Caco-2 (cell line): ENCODE results near the gene FGF14. TPM values are rescaled to one million over a fixed set of nuclear protein-coding genes. Genes with fewer than 3 reads are reported as not detected.

Source experiments
- BruUV-seq: library from RNA; stranded (reverse); fragments of 400-500 nt; replicated peaks from 2 replicates; lab custom pipeline; 2021; lab: Mats Ljungman, UMichigan
- CTCF ChIA-PET: fragments of 300-600 bp; sonication (Branson Sonifier 250); formaldehyde crosslinking; loops from one replicate; lab custom pipeline; 2022; ENCODE audit warnings: antibody characterized with exemption; lab: Charles Lee
- POLR2A ChIA-PET: fragments of 300-600 bp; sonication (Branson Sonifier 250); formaldehyde crosslinking; loops from one replicate; lab custom pipeline; 2022; ENCODE audit warnings: antibody characterized with exemption; lab: Charles Lee
- DNase-seq, 2 experiments: peaks; one replicate each; pipeline versions ENCODE4 v3.0.0 to v3.0.0-alpha.2; 2020 to 2022
- H3K27me3 ChIP-seq: replicated peaks from 2 replicates; pipeline ENCODE4 v1.6.0; 2011; ENCODE audit warnings: low read length; ENCODE audit not compliant: control insufficient read depth, insufficient read depth
- H3K36me3 ChIP-seq: 2 replicates; pipeline ENCODE4 v1.5.1; 2011; ENCODE audit warnings: low read length; ENCODE audit not compliant: control insufficient read depth, insufficient read depth
- H3K4me1 ChIP-seq: fragments of 250-450 bp; sonication (Bioruptor Pico); 2 replicates; pipeline ENCODE4 v1.5.1; 2020; ENCODE audit warnings: mild to moderate bottlenecking
- H3K4me3 ChIP-seq: 2 replicates; pipeline ENCODE4 v1.5.1; 2011; ENCODE audit warnings: low read depth, mild to moderate bottlenecking, control low read depth, low read length
- H3K9me3 ChIP-seq: fragments of 250-450 bp; sonication (Bioruptor Pico); 2 replicates; pipeline ENCODE4 v1.5.1; 2020; ENCODE audit warnings: mild to moderate bottlenecking, moderate library complexity
- H3K27ac Mint-ChIP-seq: one replicate; pipeline ENCODE4 v1.8.0; 2022; ENCODE audit warnings: mixed read lengths; ENCODE audit not compliant: unreplicated experiment
- H3K27me3 Mint-ChIP-seq: one replicate; pipeline ENCODE4 v1.8.0; 2022; ENCODE audit warnings: mixed read lengths; ENCODE audit not compliant: insufficient read depth, unreplicated experiment
- H3K36me3 Mint-ChIP-seq: one replicate; pipeline ENCODE4 v1.8.0; 2022; ENCODE audit warnings: mild to moderate bottlenecking, mixed read lengths; ENCODE audit not compliant: insufficient read depth, unreplicated experiment
- H3K4me1 Mint-ChIP-seq: one replicate; pipeline ENCODE4 v1.8.0; 2022; ENCODE audit warnings: low read depth, mixed read lengths; ENCODE audit not compliant: unreplicated experiment
- H3K4me3 Mint-ChIP-seq: one replicate; pipeline ENCODE4 v1.8.0; 2022; ENCODE audit warnings: mild to moderate bottlenecking, moderate library complexity, mixed read lengths; ENCODE audit not compliant: unreplicated experiment
- H3K9me3 Mint-ChIP-seq: one replicate; pipeline ENCODE4 v1.8.0; 2022; ENCODE audit warnings: mixed read lengths; ENCODE audit not compliant: unreplicated experiment
- intact Hi-C: fragments of 100-400 bp; cut with micrococcal nuclease; formaldehyde crosslinking; loops from one replicate; pipeline ENCODE4 v1.10.0; 2022; ENCODE audit not compliant: unreplicated experiment
- total RNA-seq: library from RNA; stranded (reverse); gene quantifications from 2 replicates; pipeline ENCODE4 v1.2.3, GENCODE V29; 2022
- TF ChIP-seq, protein P1 (sequence below), 2 experiments: fragments of 200-600 bp in 1 of 2; IDR thresholded peaks; 1 replicate in 1 of 2; 2 replicates in 1 of 2; pipeline versions ENCODE4 v1.5.1 to v1.8.0; 2011 to 2022; ENCODE audit warnings: antibody characterized with exemption in 1 of 2, control low read depth in 1 of 2, inconsistent platforms in 1 of 2, low read depth in 1 of 2, low read length in 1 of 2, mild to moderate bottlenecking in 1 of 2, moderate library complexity in 1 of 2; ENCODE audit not compliant: insufficient read depth in 1 of 2, severe bottlenecking in 1 of 2, unreplicated experiment in 1 of 2

The FGF14 gene
- total RNA-seq, 1 experiment from 2014 or later: not detected

GRCh38 chr13:102326381-102327118 is 75.3 kb downstream of the FGF14 start:
- Mint-ChIP-seq H3K4me1 (peaks cover 7% of the 10 kb centered on the region), H3K27ac (no peak overlapping the region), H3K27me3 (peaks cover 22% of the 10 kb centered on the region), H3K9me3 (no peaks in the 10 kb centered on the region), H3K36me3 (no peaks in the 10 kb centered on the region), H3K4me3 (no peak overlapping the region)
- no TSS peak for BruUV-seq
- CTCF ChIA-PET: no interaction called here
- Histone ChIP-seq H3K36me3 (no peaks in the 10 kb centered on the region), H3K4me3 (no peak overlapping the region), H3K9me3 (no peaks in the 10 kb centered on the region), H3K4me1 (no peaks in the 10 kb centered on the region), H3K27me3 (no peaks in the 10 kb centered on the region; the same call in 1 of the 2 replicates)
- no peak for DNase-seq
- POLR2A ChIA-PET: no interaction called here
- intact Hi-C loops: no loop called here
- TF ChIP-seq, protein P1, sequence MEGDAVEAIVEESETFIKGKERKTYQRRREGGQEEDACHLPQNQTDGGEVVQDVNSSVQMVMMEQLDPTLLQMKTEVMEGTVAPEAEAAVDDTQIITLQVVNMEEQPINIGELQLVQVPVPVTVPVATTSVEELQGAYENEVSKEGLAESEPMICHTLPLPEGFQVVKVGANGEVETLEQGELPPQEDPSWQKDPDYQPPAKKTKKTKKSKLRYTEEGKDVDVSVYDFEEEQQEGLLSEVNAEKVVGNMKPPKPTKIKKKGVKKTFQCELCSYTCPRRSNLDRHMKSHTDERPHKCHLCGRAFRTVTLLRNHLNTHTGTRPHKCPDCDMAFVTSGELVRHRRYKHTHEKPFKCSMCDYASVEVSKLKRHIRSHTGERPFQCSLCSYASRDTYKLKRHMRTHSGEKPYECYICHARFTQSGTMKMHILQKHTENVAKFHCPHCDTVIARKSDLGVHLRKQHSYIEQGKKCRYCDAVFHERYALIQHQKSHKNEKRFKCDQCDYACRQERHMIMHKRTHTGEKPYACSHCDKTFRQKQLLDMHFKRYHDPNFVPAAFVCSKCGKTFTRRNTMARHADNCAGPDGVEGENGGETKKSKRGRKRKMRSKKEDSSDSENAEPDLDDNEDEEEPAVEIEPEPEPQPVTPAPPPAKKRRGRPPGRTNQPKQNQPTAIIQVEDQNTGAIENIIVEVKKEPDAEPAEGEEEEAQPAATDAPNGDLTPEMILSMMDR (IDR thresholded peaks at IDR 0.05; ENCODE audit: insufficient read depth in 1 of 2, low read depth in 1 of 2, low read length in 1 of 2, severe bottlenecking in 1 of 2, unreplicated experiment in 1 of 2): no peak

DNA sequence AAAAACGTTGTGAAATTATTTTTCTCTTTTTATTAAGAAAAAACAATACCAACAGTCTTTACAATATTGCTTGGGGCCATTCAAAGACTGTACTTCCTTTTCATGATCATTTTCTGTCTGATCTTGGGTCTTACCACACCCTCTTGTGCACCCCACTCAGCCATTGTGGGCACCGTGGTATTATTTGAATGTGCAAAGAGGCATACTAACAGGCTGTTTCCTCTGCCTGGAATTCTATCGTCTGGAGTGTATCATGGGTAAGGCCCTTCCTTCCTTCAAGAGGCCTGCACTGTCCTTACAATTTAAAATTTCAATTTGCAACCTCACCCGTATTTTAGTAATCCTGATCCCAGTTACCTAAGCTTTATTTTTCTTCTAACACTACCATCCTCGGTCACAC is 76.5 kb downstream of the FGF14 start:
- Histone ChIP-seq H3K36me3 (no peaks in the 10 kb centered on the region), H3K9me3 (no peaks in the 10 kb centered on the region), H3K4me3 (no peak overlapping the region), H3K4me1 (no peaks in the 10 kb centered on the region), H3K27me3 (no peaks in the 10 kb centered on the region; the same call in 1 of the 2 replicates)
- Mint-ChIP-seq H3K9me3 (no peaks in the 10 kb centered on the region), H3K4me3 (no peak overlapping the region), H3K36me3 (no peaks in the 10 kb centered on the region), H3K27ac (no peak overlapping the region), H3K27me3 (peaks cover 18% of the 10 kb centered on the region), H3K4me1 (peaks cover 7% of the 10 kb centered on the region)
- CTCF ChIA-PET: no interaction called here
- BruUV-seq: no TSS peak
- DNase-seq: no peak
- intact Hi-C loops: no loop called here
- TF ChIP-seq, protein P1 (IDR thresholded peaks at IDR 0.05; ENCODE audit: insufficient read depth in 1 of 2, low read depth in 1 of 2, low read length in 1 of 2, severe bottlenecking in 1 of 2, unreplicated experiment in 1 of 2): no peak
- POLR2A ChIA-PET: no interaction called here

GRCh38 chr13:102323505-102323904 is 78.3 kb downstream of the FGF14 start:
- Histone ChIP-seq H3K27me3 (no peaks in the 10 kb centered on the region), H3K4me3 (no peak overlapping the region), H3K36me3 (no peaks in the 10 kb centered on the region), H3K4me1 (no peaks in the 10 kb centered on the region), H3K9me3 (no peaks in the 10 kb centered on the region)
- Mint-ChIP-seq H3K4me1 (peaks cover 7% of the 10 kb centered on the region), H3K9me3 (no peaks in the 10 kb centered on the region), H3K27me3 (peaks cover 12% of the 10 kb centered on the region), H3K27ac (no peak overlapping the region), H3K4me3 (no peak overlapping the region), H3K36me3 (no peaks in the 10 kb centered on the region)
- BruUV-seq: no TSS peak
- no peak for DNase-seq
- intact Hi-C loops: no loop called here
- ChIA-PET POLR2A (no interaction called here), CTCF (no interaction called here)
- TF ChIP-seq, protein P1 (IDR thresholded peaks at IDR 0.05; ENCODE audit: insufficient read depth in 1 of 2, low read depth in 1 of 2, low read length in 1 of 2, severe bottlenecking in 1 of 2, unreplicated experiment in 1 of 2): no peak
